Nephron progenitor cell (in vitro differentiated cells): Measurements from ENCODE around the gene NLRP5.
A peak's percentile ranks its signal among the peaks of the same experiment; 100 is the strongest.
"Not testable (repeated sequence)": the region's sequence is repeated elsewhere in the genome, so short reads cannot be mapped to it uniquely, and the experiment has no call there.

Experiments
- DNase-seq: peaks from one replicate; pipeline ENCODE4 v3.0.0; 2021
- H3K27ac Mint-ChIP-seq: 2 replicates; pipeline ENCODE4 v1.8.0; 2021; ENCODE audit warnings: mild to moderate bottlenecking, moderate library complexity, mixed read lengths
- H3K27me3 Mint-ChIP-seq: 2 replicates; pipeline ENCODE4 v1.8.0; 2021; ENCODE audit warnings: mild to moderate bottlenecking, low read depth, mixed read lengths; ENCODE audit not compliant: poor library complexity
- H3K36me3 Mint-ChIP-seq: 2 replicates; pipeline ENCODE4 v1.8.0; 2021; ENCODE audit warnings: low read depth, mixed read lengths
- H3K4me1 Mint-ChIP-seq: 2 replicates; pipeline ENCODE4 v1.8.0; 2021; ENCODE audit warnings: mixed read lengths
- H3K4me3 Mint-ChIP-seq: 2 replicates; pipeline ENCODE4 v1.8.0; 2021; ENCODE audit warnings: mild to moderate bottlenecking, moderate library complexity, mixed read lengths
- H3K9me3 Mint-ChIP-seq: 2 replicates; pipeline ENCODE4 v1.8.0; 2021; ENCODE audit warnings: mild to moderate bottlenecking, moderate library complexity, mixed read lengths
- TF ChIP-seq, protein P1 (sequence below): fragments of 200-600 bp; sonication (generic); IDR thresholded peaks from 2 replicates; pipeline ENCODE4 v1.5.0; 2021; ENCODE audit warnings: antibody characterized with exemption

Gene NLRP5

DNA sequence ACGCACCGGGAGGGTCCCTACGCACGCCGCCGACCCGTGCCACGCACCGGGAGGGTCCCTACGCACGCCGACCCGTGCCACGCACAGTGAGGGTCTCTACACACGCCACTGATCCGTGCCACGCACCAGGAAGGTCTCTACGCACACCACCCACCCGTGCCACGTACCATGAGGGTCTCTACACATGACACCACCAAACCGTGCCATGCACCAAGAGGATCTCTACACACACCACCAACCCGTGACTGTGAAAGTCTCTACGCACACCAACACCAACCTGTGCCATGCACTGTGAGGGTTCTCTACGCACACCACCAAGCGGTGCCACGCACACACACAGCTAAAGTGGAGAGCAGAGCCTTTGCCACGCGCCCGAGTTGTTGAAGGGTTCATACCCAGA, 117.8 kb downstream of the NLRP5 start:
- Mint-ChIP-seq H3K4me3 (no peak overlapping the region), H3K27me3 (no peaks in the 10 kb centered on the region), H3K36me3 (peaks cover 42% of the 10 kb centered on the region), H3K4me1 (peaks cover 39% of the 10 kb centered on the region), H3K9me3 (no peaks in the 10 kb centered on the region), H3K27ac (peak overlapping the region; percentile 94)
- no peak for DNase-seq
- TF ChIP-seq, protein P1, sequence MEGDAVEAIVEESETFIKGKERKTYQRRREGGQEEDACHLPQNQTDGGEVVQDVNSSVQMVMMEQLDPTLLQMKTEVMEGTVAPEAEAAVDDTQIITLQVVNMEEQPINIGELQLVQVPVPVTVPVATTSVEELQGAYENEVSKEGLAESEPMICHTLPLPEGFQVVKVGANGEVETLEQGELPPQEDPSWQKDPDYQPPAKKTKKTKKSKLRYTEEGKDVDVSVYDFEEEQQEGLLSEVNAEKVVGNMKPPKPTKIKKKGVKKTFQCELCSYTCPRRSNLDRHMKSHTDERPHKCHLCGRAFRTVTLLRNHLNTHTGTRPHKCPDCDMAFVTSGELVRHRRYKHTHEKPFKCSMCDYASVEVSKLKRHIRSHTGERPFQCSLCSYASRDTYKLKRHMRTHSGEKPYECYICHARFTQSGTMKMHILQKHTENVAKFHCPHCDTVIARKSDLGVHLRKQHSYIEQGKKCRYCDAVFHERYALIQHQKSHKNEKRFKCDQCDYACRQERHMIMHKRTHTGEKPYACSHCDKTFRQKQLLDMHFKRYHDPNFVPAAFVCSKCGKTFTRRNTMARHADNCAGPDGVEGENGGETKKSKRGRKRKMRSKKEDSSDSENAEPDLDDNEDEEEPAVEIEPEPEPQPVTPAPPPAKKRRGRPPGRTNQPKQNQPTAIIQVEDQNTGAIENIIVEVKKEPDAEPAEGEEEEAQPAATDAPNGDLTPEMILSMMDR = no peak

GRCh38 chr19:56105090-56105701, 118.6 kb downstream of the NLRP5 start:
- Mint-ChIP-seq H3K4me3 (no peak overlapping the region), H3K27me3 (no peaks in the 10 kb centered on the region), H3K36me3 (peaks cover 34% of the 10 kb centered on the region), H3K27ac (peak overlapping the region; percentile 68), H3K9me3 (no peaks in the 10 kb centered on the region), H3K4me1 (peaks cover 43% of the 10 kb centered on the region)
- peak; percentile 66 for DNase-seq
- TF ChIP-seq, protein P1 = peak; percentile 50

GRCh38 chr19:56105831-56106396, 119.3 kb downstream of the NLRP5 start:
- DNase-seq, H3K9me3 Mint-ChIP-seq, H3K27me3 Mint-ChIP-seq, H3K4me3 Mint-ChIP-seq: not testable (repeated sequence)
- Mint-ChIP-seq H3K4me1 (peaks cover 51% of the 10 kb centered on the region), H3K27ac (peak overlapping the region; percentile 95), H3K36me3 (peaks cover 31% of the 10 kb centered on the region)

GRCh38 chr19:56106397-56106849, 119.8 kb downstream of the NLRP5 start:
- no peak overlapping the region for H3K4me3 Mint-ChIP-seq
- TF ChIP-seq, protein P1 = no peak

GRCh38 chr19:56106993-56107392, 120.4 kb downstream of the NLRP5 start:
- no peaks in the 10 kb centered on the region for H3K27me3 Mint-ChIP-seq
- no peak for DNase-seq
- TF ChIP-seq, protein P1 = no peak
- peaks cover 61% of the 10 kb centered on the region for H3K4me1 Mint-ChIP-seq
- H3K36me3 Mint-ChIP-seq = peaks cover 20% of the 10 kb centered on the region
- H3K27ac Mint-ChIP-seq = peak overlapping the region; percentile 69
- H3K9me3 Mint-ChIP-seq = no peaks in the 10 kb centered on the region
- no peak overlapping the region for H3K4me3 Mint-ChIP-seq

More at GRCh38 chr19:56106397-56106849, 119.8 kb downstream of the NLRP5 start:
- Mint-ChIP-seq H3K27me3 (no peaks in the 10 kb centered on the region), H3K27ac (peak overlapping the region; percentile 95), H3K36me3 (peaks cover 26% of the 10 kb centered on the region), H3K4me1 (peaks cover 56% of the 10 kb centered on the region), H3K9me3 (no peaks in the 10 kb centered on the region)
- DNase-seq = no peak

GRCh38 chr19:56107626-56108351, 121.2 kb downstream of the NLRP5 start:
- H3K36me3 Mint-ChIP-seq = peaks cover 18% of the 10 kb centered on the region
- no peak overlapping the region for H3K27ac Mint-ChIP-seq
- no peak for DNase-seq
- TF ChIP-seq, protein P1 = no peak
- no peaks in the 10 kb centered on the region for H3K27me3 Mint-ChIP-seq
- H3K4me3 Mint-ChIP-seq = no peak overlapping the region
- H3K4me1 Mint-ChIP-seq = peaks cover 69% of the 10 kb centered on the region
- no peaks in the 10 kb centered on the region for H3K9me3 Mint-ChIP-seq
